Colonic mucosa (tissue), 4 donors: ENCODE results near the gene GPR89A. TPM values are rescaled to one million over a fixed set of nuclear protein-coding genes. Genes with fewer than 3 reads are reported as not detected.

Source experiments
- DNase-seq: peaks from one replicate; pipeline ENCODE4 v3.0.0-alpha.2; 2020
- H3K27ac ChIP-seq: fragments of 200-600 bp; one replicate; pipeline ENCODE4 v1.8.0; 2021
- H3K27me3 ChIP-seq: fragments of 200-600 bp; one replicate; pipeline ENCODE4 v1.8.0; 2021
- H3K36me3 ChIP-seq: fragments of 200-600 bp; one replicate; pipeline ENCODE4 v1.8.0; 2021
- H3K4me1 ChIP-seq: fragments of 200-600 bp; one replicate; pipeline ENCODE4 v1.8.0; 2021; ENCODE audit warnings: mild to moderate bottlenecking
- H3K4me3 ChIP-seq: fragments of 200-600 bp; one replicate; pipeline ENCODE4 v1.8.0; 2021
- H3K9ac ChIP-seq, 2 donors: one replicate each; pipeline ENCODE4 v1.7.0; 2013; ENCODE audit warnings: control low read depth in 2 of 2, low read depth in 2 of 2, low read length in 2 of 2
- H3K9me3 ChIP-seq: fragments of 200-600 bp; one replicate; pipeline ENCODE4 v1.8.0; 2021
- CTCF ChIP-seq: fragments of 200-600 bp; IDR thresholded peaks from one replicate; pipeline ENCODE4 v1.8.0; 2022; ENCODE audit warnings: antibody characterized with exemption, mild to moderate bottlenecking
- intact Hi-C: fragments of 100-400 bp; cut with DNase I; formaldehyde crosslinking; loops from one replicate; pipeline ENCODE4 v1.14.1; 2022
- total RNA-seq, 2 donors: library from RNA; stranded (reverse); fragmentation: NEBNext Ultra II Directional in 1 of 2; extraction: Animal tissue kit (Norgen Biotek cat#: 25700) in 1 of 2; gene quantifications; one replicate each; pipeline ENCODE4 v1.2.1, GENCODE V29; 2021
- donor health status: healthy.
- donor health status: DM: no; HTN: no; CAD: no.
- donor health status: DM: no; HTN: no; CAD: no.

Gene GPR89A
- total RNA-seq, 2 donors from 2014 or later, result 14.8 to 16.7 TPM

- H3K9ac ChIP-seq, result no peak overlapping the region
Observed at GRCh38 chr1:145705622-145706021, 97.8 kb downstream of the GPR89A start.

GRCh38 chr1:145706086-145706664 is 98.4 kb downstream of the GPR89A start:
- no peak for DNase-seq
- Histone ChIP-seq H3K9me3 (no peaks in the 10 kb centered on the region), H3K36me3 (no peaks in the 10 kb centered on the region), H3K9ac (no peak overlapping the region), H3K27me3 (no peaks in the 10 kb centered on the region), H3K27ac (no peak overlapping the region), H3K4me1 (no peaks in the 10 kb centered on the region), H3K4me3 (no peak overlapping the region)
- intact Hi-C loops, result no loop called here
- no peak for TF ChIP-seq CTCF

More at GRCh38 chr1:145705622-145706021, 97.8 kb downstream of the GPR89A start:
- intact Hi-C loops, result no loop called here
- Histone ChIP-seq H3K27me3 (no peaks in the 10 kb centered on the region), H3K27ac (no peak overlapping the region), H3K4me1 (no peaks in the 10 kb centered on the region), H3K9me3 (no peaks in the 10 kb centered on the region), H3K36me3 (no peaks in the 10 kb centered on the region), H3K4me3 (no peak overlapping the region)
- DNase-seq, result no peak
- no peak for TF ChIP-seq CTCF

DNA sequence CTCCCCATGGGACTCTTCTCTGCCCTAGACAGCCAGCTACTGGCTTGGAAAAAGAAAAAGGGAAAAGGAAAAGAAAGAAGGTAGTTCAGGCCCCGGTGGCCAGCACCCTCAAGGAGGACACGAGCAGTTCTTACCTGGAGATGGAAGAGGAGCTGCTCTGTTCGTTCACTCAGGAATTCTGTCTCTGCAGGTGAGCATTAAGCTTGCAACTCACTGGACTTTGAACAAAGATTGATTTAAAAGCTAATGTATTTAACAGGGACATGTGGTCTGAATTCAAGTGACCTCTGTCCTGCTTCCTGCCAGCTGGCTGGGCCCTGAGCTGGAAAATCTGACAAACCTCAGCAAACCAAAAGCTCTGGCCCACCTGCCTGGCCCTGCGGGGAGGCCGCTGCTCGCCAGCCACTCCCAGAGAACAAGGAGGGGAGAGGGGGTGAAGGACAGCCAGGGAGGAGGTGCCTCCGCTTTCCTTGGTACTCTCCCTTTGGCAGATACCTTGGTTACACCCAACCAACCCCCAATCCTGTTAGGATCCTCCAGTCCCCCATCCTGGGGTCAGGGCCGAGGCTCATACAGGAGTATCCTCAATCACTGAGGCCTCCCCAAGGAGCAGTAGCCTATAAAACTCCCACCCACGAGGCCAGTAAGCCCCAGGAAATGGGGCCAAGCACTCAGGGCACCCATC is 99.5 kb downstream of the GPR89A start, which contains the start of gene PDZK1:
PDZK1 (minus strand) TSS at position 186 of the 685 bp plus-strand sequence. CDS start 19,347 bp downstream, outside the sequence.
- Histone ChIP-seq H3K4me1 (no peaks in the 10 kb centered on the region), H3K4me3 (no peak within 1 kb of the TSS), H3K9ac (peak within 1 kb of the TSS in 1 of 2 donors; percentile 19), H3K27me3 (no peaks in the 10 kb centered on the region), H3K27ac (no peak within 1 kb of the TSS), H3K36me3 (no peaks in the 10 kb centered on the region), H3K9me3 (no peaks in the 10 kb centered on the region)
- intact Hi-C loops, result no loop called here
- no peak for TF ChIP-seq CTCF
- no peak for DNase-seq

DNA sequence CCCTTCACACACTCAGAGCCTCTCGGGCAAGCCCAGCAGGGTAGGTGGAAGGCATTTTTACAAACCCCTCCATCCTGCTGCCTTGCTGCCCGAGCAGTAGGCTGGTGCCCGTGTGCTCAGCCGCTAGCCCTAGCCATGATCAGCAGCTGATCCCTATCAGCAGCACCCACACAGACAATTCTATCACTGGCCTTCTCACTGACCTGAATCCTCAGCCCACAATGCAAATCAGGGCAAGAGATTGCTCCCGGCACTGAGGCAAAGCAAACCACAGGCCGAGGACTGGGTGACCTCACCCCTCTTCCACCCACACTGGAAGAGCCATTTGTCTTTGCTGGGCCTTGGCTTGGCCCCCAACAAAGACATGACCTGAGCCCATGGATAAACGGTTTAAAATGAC is 100.3 kb downstream of the GPR89A start:
- Histone ChIP-seq H3K36me3 (no peaks in the 10 kb centered on the region), H3K4me3 (no peak overlapping the region), H3K27ac (no peak overlapping the region), H3K9me3 (no peaks in the 10 kb centered on the region), H3K9ac (no peak overlapping the region), H3K4me1 (no peaks in the 10 kb centered on the region), H3K27me3 (no peaks in the 10 kb centered on the region)
- intact Hi-C loops, result no loop called here
- no peak for TF ChIP-seq CTCF
- DNase-seq, result no peak

DNA sequence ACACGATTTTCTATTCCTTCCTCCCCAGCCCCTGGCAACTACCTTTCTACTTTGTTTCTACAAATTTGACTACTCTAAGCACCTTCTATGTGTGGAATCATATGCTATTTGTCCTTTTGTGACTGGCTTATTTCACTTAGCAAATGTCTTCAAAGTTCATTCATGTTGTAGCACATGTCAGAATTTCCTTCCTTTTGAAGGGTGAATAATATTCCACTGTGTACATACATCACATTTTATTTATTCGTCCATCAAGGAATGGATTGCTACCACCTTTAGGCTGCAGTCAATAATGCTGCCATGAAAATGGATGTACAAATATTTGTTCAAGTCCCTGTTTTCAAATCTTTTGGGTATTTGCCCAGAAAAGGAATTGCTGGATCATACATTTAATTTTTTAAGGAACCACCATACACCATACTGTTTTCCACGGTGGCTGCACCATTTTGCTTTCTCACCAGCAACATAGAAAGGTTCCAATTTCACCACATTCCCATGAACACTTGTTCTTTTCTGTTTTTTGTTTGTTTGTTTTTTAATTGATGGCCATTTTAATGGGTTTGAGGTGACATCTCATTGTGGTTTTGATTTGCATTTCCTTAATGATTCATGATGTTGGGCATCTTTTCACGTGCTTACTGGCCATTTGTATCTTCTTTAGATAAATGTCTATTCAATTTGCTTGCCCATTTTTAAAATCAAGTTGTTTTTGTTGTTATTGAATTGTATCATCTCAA is 102.7 kb downstream of the GPR89A start:
- Histone ChIP-seq H3K4me3 (no peak overlapping the region), H3K27me3 (no peaks in the 10 kb centered on the region), H3K9ac (no peak overlapping the region), H3K27ac (no peak overlapping the region), H3K9me3 (no peaks in the 10 kb centered on the region), H3K36me3 (no peaks in the 10 kb centered on the region), H3K4me1 (no peaks in the 10 kb centered on the region)
- intact Hi-C loops, result no loop called here
- TF ChIP-seq CTCF, result no peak
- DNase-seq, result no peak
